K562 (cell line): ENCODE results near the gene TFRC. TPM values are rescaled to one million over a fixed set of nuclear protein-coding genes. Genes with fewer than 3 reads are reported as not detected.

ENCODE experiments used
- NFIC ChIP-seq: fragments of 450-650 bp; IDR thresholded peaks from 2 replicates; pipeline ENCODE4 v1.6.1; 2017; ENCODE audit warnings: mild to moderate bottlenecking, inconsistent platforms
- RB1 ChIP-seq: fragments of 450-650 bp; IDR thresholded peaks from 2 replicates; pipeline ENCODE4 v1.6.1; 2017; ENCODE audit warnings: low read depth, mild to moderate bottlenecking
- STAG1 ChIP-seq: sonication (generic); formaldehyde crosslinking; IDR thresholded peaks from 2 replicates; pipeline ENCODE4 v1.5.0; 2020; ENCODE audit warnings: missing genetic modification reagents, borderline replicate concordance
- YY1 ChIP-seq, 3 experiments: IDR thresholded peaks; 2 replicates each; pipeline ENCODE4 v1.6.1; 2011; ENCODE audit warnings: low read length in 2 of 3, mild to moderate bottlenecking in 2 of 3, moderate library complexity in 2 of 3, borderline replicate concordance in 1 of 3, control low read depth in 1 of 3, low read depth in 1 of 3; ENCODE audit not compliant: insufficient read depth in 3 of 3, insufficient replicate concordance in 2 of 3, control insufficient read depth in 1 of 3, insufficient read length in 1 of 3; ENCODE audit errors: extremely low read depth in 1 of 3
- ZFX ChIP-seq: sonication (generic); formaldehyde crosslinking; IDR thresholded peaks from 2 replicates; pipeline ENCODE4 v1.8.0; 2022; ENCODE audit warnings: mild to moderate bottlenecking, missing genetic modification reagents, moderate library complexity
- polyA plus RNA-seq, 8 experiments: library from polyadenylated mRNA; depleted of rRNA in 4 of 8; stranded (reverse) in 5 of 8; unstranded in 3 of 8; fragments of >200 nt; fragmentation: Nextera tagmentation in 2 of 8; fragmentation: Illumina TruSeq in 1 of 8; extraction: Ambion mirVana in 2 of 8; extraction: Trizol in 1 of 8; gene quantifications; 2 replicates each; pipeline versions ENCODE4 v1.2.1 to v1.2.3, GENCODE V29; 2011 to 2014; ENCODE audit warnings: inconsistent platforms in 1 of 8, missing spikeins in 1 of 8
- total RNA-seq, 7 experiments: library from RNA; depleted of rRNA in 6 of 7; stranded (reverse); fragments of >200 nt in 6 of 7; fragmentation: Illumina TruSeq in 2 of 7; extraction: Trizol in 2 of 7; gene quantifications; 2 replicates each; pipeline versions ENCODE4 v1.2.1 to v1.2.3, GENCODE V29; 2011 to 2021; ENCODE audit warnings: low replicate concordance in 1 of 7
- TF ChIP-seq, protein P1 (sequence below), 3 experiments: IDR thresholded peaks in 2 of 3; conservative IDR thresholded peaks in 1 of 3; 2 replicates each; pipeline ENCODE4 v1.5.1; 2011 to 2012; ENCODE audit warnings: low read length in 3 of 3, mild to moderate bottlenecking in 3 of 3, control low read depth in 2 of 3, improper control_type of control experiment in 1 of 3, inconsistent platforms in 1 of 3, low read depth in 1 of 3, mixed read lengths in 1 of 3, moderate library complexity in 1 of 3; ENCODE audit not compliant: insufficient read depth in 2 of 3
- TF ChIP-seq, protein P2 (sequence below): sonication (generic); formaldehyde crosslinking; IDR thresholded peaks from 2 replicates; pipeline ENCODE4 v1.8.0; 2022; ENCODE audit warnings: missing genetic modification reagents, mild to moderate bottlenecking, moderate library complexity, borderline replicate concordance
- TF ChIP-seq, protein P3 (sequence below): fragments of 450-650 bp; formaldehyde crosslinking; IDR thresholded peaks from 2 replicates; pipeline ENCODE4 v1.4.0; 2020; ENCODE audit warnings: mild to moderate bottlenecking, moderate library complexity
- TF ChIP-seq, protein P4 (sequence below): fragments of 200-800 bp; sonication (Bioruptor generic); IDR thresholded peaks from 2 replicates; pipeline ENCODE4 v1.6.1; 2017; ENCODE audit warnings: missing genetic modification characterization, missing compliant biosample characterization

Gene TFRC
- total and polyA plus RNA-seq, 9 of the 15 experiments (the other 6 are each of a cell fraction or from before 2014, with no cell fraction given): 149 to 679 (median 332) TPM

DNA sequence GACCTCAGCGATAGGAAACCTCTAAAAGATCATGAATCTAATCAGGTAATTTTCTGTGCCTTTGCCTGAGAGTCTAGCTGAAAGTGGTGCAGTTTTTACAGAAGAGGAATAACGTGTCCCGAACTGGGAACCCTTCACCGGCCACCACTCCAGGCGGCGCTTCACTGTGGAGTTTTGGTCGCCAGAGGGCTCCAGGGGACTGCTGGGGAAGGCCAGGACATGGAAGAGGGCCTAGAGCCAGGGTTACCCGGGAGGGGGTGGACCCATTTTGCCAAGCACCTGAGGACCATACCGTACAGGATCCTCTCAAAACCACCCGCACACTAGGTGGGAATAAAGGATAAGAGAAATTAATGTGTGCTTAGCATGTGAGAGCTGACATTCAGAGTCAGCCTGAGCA is 55.8 kb downstream of the TFRC start (continued):
- TF ChIP-seq ZFX (CRISPR knock-in tag) (peak; percentile 48), NFIC (0 out of 2 replicates have a peak, but pooled peaks have one; percentile 19), STAG1 (CRISPR knock-in tag) (peak; percentile 96), YY1 (IDR thresholded peaks at IDR 0.05; ENCODE audit: borderline replicate concordance in 1 of 3, control insufficient read depth in 1 of 3, extremely low read depth in 1 of 3, insufficient read depth in 3 of 3, insufficient read length in 1 of 3, insufficient replicate concordance in 2 of 3, low read depth in 1 of 3, low read length in 2 of 3) (peak in 1 of 3 experiments; percentile 12), RB1 (0 out of 2 replicates have a peak, but pooled peaks have one; percentile 28)
- TF ChIP-seq, protein P1, sequence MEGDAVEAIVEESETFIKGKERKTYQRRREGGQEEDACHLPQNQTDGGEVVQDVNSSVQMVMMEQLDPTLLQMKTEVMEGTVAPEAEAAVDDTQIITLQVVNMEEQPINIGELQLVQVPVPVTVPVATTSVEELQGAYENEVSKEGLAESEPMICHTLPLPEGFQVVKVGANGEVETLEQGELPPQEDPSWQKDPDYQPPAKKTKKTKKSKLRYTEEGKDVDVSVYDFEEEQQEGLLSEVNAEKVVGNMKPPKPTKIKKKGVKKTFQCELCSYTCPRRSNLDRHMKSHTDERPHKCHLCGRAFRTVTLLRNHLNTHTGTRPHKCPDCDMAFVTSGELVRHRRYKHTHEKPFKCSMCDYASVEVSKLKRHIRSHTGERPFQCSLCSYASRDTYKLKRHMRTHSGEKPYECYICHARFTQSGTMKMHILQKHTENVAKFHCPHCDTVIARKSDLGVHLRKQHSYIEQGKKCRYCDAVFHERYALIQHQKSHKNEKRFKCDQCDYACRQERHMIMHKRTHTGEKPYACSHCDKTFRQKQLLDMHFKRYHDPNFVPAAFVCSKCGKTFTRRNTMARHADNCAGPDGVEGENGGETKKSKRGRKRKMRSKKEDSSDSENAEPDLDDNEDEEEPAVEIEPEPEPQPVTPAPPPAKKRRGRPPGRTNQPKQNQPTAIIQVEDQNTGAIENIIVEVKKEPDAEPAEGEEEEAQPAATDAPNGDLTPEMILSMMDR (IDR thresholded peaks at IDR 0.05 in 2 of 3, conservative IDR thresholded peaks at IDR 0.05 in 1 of 3; ENCODE audit: insufficient read depth in 2 of 3, low read depth in 1 of 3, low read length in 3 of 3): peak; percentile 76 to 92 (median 81)
- TF ChIP-seq, protein P2, sequence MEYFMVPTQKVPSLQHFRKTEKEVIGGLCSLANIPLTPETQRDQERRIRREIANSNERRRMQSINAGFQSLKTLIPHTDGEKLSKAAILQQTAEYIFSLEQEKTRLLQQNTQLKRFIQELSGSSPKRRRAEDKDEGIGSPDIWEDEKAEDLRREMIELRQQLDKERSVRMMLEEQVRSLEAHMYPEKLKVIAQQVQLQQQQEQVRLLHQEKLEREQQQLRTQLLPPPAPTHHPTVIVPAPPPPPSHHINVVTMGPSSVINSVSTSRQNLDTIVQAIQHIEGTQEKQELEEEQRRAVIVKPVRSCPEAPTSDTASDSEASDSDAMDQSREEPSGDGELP (CRISPR knock-in tag): peak; percentile 37; the same call in 1 of the 2 replicates
- TF ChIP-seq, protein P3, sequence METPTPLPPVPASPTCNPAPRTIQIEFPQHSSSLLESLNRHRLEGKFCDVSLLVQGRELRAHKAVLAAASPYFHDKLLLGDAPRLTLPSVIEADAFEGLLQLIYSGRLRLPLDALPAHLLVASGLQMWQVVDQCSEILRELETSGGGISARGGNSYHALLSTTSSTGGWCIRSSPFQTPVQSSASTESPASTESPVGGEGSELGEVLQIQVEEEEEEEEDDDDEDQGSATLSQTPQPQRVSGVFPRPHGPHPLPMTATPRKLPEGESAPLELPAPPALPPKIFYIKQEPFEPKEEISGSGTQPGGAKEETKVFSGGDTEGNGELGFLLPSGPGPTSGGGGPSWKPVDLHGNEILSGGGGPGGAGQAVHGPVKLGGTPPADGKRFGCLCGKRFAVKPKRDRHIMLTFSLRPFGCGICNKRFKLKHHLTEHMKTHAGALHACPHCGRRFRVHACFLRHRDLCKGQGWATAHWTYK (CRISPR knock-in tag): peak; percentile 57; the same call in 1 of the 2 replicates
- TF ChIP-seq, protein P4, sequence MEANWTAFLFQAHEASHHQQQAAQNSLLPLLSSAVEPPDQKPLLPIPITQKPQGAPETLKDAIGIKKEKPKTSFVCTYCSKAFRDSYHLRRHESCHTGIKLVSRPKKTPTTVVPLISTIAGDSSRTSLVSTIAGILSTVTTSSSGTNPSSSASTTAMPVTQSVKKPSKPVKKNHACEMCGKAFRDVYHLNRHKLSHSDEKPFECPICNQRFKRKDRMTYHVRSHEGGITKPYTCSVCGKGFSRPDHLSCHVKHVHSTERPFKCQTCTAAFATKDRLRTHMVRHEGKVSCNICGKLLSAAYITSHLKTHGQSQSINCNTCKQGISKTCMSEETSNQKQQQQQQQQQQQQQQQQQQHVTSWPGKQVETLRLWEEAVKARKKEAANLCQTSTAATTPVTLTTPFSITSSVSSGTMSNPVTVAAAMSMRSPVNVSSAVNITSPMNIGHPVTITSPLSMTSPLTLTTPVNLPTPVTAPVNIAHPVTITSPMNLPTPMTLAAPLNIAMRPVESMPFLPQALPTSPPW: 0 out of 2 replicates have a peak, but pooled peaks have one; percentile 13
